HL-60 (cell line): ENCODE data around the gene DNMT3A.

Experiments
- POLR2AphosphoS5 ChIP-seq: IDR thresholded peaks from 2 replicates; pipeline ENCODE4 v1.6.1; 2012; ENCODE audit warnings: low read depth
- TF ChIP-seq, protein P1 (sequence below): IDR thresholded peaks from one replicate; pipeline ENCODE4 v1.5.1; 2011; ENCODE audit warnings: low read length, control low read depth, inconsistent platforms; ENCODE audit not compliant: insufficient read depth
- TF ChIP-seq, protein P2 (sequence below): IDR thresholded peaks from 2 replicates; pipeline ENCODE4 v1.6.1; 2012; ENCODE audit warnings: low read depth; ENCODE audit not compliant: insufficient replicate concordance

DNA sequence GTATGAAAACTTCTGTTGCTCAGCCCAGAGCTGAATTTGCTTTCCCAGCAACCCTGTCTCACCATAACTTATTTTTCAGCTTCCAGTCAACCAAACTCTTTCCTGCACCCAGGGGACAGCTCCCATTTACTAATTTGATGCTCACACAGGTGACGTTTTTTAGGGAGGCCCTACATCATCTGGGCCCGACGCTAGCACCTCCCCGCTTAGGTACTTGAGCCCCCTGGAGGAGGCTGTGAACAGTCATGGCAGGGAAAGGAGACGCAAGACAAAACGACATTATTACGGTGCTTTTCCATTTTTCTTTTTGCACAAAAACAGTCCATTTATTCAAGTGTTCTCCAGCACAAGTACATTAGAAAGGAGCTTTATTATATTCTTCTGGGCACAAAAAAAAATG is 114.1 kb downstream of the DNMT3A start:
- no peak for TF ChIP-seq POLR2AphosphoS5
- TF ChIP-seq, protein P1, sequence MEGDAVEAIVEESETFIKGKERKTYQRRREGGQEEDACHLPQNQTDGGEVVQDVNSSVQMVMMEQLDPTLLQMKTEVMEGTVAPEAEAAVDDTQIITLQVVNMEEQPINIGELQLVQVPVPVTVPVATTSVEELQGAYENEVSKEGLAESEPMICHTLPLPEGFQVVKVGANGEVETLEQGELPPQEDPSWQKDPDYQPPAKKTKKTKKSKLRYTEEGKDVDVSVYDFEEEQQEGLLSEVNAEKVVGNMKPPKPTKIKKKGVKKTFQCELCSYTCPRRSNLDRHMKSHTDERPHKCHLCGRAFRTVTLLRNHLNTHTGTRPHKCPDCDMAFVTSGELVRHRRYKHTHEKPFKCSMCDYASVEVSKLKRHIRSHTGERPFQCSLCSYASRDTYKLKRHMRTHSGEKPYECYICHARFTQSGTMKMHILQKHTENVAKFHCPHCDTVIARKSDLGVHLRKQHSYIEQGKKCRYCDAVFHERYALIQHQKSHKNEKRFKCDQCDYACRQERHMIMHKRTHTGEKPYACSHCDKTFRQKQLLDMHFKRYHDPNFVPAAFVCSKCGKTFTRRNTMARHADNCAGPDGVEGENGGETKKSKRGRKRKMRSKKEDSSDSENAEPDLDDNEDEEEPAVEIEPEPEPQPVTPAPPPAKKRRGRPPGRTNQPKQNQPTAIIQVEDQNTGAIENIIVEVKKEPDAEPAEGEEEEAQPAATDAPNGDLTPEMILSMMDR: no peak
- TF ChIP-seq, protein P2, sequence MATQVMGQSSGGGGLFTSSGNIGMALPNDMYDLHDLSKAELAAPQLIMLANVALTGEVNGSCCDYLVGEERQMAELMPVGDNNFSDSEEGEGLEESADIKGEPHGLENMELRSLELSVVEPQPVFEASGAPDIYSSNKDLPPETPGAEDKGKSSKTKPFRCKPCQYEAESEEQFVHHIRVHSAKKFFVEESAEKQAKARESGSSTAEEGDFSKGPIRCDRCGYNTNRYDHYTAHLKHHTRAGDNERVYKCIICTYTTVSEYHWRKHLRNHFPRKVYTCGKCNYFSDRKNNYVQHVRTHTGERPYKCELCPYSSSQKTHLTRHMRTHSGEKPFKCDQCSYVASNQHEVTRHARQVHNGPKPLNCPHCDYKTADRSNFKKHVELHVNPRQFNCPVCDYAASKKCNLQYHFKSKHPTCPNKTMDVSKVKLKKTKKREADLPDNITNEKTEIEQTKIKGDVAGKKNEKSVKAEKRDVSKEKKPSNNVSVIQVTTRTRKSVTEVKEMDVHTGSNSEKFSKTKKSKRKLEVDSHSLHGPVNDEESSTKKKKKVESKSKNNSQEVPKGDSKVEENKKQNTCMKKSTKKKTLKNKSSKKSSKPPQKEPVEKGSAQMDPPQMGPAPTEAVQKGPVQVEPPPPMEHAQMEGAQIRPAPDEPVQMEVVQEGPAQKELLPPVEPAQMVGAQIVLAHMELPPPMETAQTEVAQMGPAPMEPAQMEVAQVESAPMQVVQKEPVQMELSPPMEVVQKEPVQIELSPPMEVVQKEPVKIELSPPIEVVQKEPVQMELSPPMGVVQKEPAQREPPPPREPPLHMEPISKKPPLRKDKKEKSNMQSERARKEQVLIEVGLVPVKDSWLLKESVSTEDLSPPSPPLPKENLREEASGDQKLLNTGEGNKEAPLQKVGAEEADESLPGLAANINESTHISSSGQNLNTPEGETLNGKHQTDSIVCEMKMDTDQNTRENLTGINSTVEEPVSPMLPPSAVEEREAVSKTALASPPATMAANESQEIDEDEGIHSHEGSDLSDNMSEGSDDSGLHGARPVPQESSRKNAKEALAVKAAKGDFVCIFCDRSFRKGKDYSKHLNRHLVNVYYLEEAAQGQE: no peak
